Parathyroid adenoma (tissue), 2 donors: ENCODE measurements around the gene PPP1R11.
"Not testable (repeated sequence)": the region's sequence is repeated elsewhere in the genome, so short reads cannot be mapped to it uniquely, and the experiment has no call there.

ENCODE experiments used
- H2AFZ ChIP-seq: fragments of 300-600 bp; sonication (generic); one replicate; pipeline ENCODE4 v1.7.0; 2017; ENCODE audit warnings: antibody characterized with exemption, mild to moderate bottlenecking
- H3K27ac ChIP-seq: fragments of 300-600 bp; sonication (generic); one replicate; pipeline ENCODE4 v1.7.0; 2017
- H3K27me3 ChIP-seq: fragments of 300-600 bp; sonication (generic); one replicate; pipeline ENCODE4 v1.7.0; 2017; ENCODE audit warnings: low read length; ENCODE audit not compliant: control insufficient read depth, insufficient read depth
- H3K36me3 ChIP-seq: fragments of 300-600 bp; sonication (generic); one replicate; pipeline ENCODE4 v1.7.0; 2017; ENCODE audit warnings: low read length; ENCODE audit not compliant: control insufficient read depth, insufficient read depth
- H3K4me1 ChIP-seq: fragments of 300-600 bp; sonication (generic); one replicate; pipeline ENCODE4 v1.7.0; 2017; ENCODE audit warnings: control low read depth
- H3K4me2 ChIP-seq: fragments of 300-600 bp; sonication (generic); one replicate; pipeline ENCODE4 v1.7.0; 2017; ENCODE audit warnings: low read length
- H3K4me3 ChIP-seq: fragments of 300-600 bp; sonication (generic); one replicate; pipeline ENCODE4 v1.7.0; 2017; ENCODE audit warnings: low read depth, low read length
- H3K79me2 ChIP-seq: fragments of 300-600 bp; sonication (generic); one replicate; pipeline ENCODE4 v1.7.0; 2017; ENCODE audit warnings: control low read depth
- H3K9ac ChIP-seq: fragments of 300-600 bp; sonication (generic); one replicate; pipeline ENCODE4 v1.7.0; 2017; ENCODE audit warnings: mild to moderate bottlenecking
- H3K9me3 ChIP-seq: fragments of 300-600 bp; sonication (generic); one replicate; pipeline ENCODE4 v1.7.0; 2017; ENCODE audit warnings: low read length; ENCODE audit not compliant: control insufficient read depth
- CTCF ChIP-seq: fragments of 300-600 bp; sonication (generic); IDR thresholded peaks from one replicate; pipeline ENCODE4 v1.7.0; 2017; ENCODE audit warnings: antibody characterized with exemption, mild to moderate bottlenecking
- donor health status: primary hyperparathyroidism.

PPP1R11 gene

GRCh38 chr6:30025186-30025585, 41.8 kb upstream of the PPP1R11 start:
- Histone ChIP-seq H3K27me3 (no peaks in the 10 kb centered on the region), H3K36me3 (no peaks in the 10 kb centered on the region), H3K4me3 (no peak overlapping the region), H3K27ac (no peak overlapping the region), H3K4me1 (no peaks in the 10 kb centered on the region), H3K9me3 (no peaks in the 10 kb centered on the region), H3K79me2 (no peaks in the 10 kb centered on the region), H3K9ac (no peak overlapping the region), H3K4me2 (no peak overlapping the region), H2AFZ (no peak overlapping the region)
- no peak for TF ChIP-seq CTCF

DNA sequence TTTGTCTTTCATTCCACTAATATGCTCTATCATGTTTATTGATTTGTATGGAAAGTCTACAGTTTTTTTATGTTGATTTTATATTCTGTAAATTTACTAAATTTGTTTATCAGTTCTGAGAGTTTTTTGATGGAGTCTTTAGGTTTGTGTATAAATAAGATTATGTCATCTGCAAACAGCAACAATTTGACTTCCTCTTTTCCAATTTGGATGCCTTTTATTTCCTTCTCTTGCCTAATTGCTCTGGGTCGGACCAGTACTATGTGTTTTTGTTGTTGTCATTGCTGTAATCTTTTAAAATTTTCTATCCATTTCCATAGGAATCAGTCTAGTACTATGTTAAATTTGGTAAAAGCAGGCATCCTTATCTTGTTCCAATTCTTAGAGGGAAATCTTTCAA, 37.4 kb upstream of the PPP1R11 start:
- Histone ChIP-seq H3K27ac (no peak overlapping the region), H3K4me3 (no peak overlapping the region), H3K4me2 (no peak overlapping the region), H3K9me3 (no peaks in the 10 kb centered on the region), H3K36me3 (no peaks in the 10 kb centered on the region), H3K9ac (no peak overlapping the region), H2AFZ (no peak overlapping the region), H3K4me1 (no peaks in the 10 kb centered on the region), H3K27me3 (no peaks in the 10 kb centered on the region), H3K79me2 (no peaks in the 10 kb centered on the region)
- TF ChIP-seq CTCF: no peak

DNA sequence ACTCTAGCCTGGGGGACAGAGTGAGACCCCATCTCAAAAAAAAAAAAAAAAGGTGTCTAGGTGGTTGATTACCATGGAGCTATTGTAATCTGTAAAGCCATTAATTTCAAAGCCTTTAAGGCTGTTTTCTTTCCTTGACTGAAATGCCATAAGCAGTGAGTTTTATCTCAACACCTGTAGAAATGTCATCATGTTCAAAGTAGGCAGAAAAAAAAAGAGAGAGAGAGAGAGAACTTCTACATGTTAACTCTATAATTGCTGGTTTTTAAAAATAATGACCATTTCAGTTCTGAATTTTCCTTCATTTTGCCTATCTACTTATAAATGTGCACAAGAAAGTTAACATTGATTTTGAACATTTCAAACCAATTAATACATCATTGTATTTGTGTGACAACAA, 35.6 kb upstream of the PPP1R11 start:
- Histone ChIP-seq H3K27me3 (no peaks in the 10 kb centered on the region), H3K9me3 (no peaks in the 10 kb centered on the region), H3K4me1 (no peaks in the 10 kb centered on the region), H3K27ac (no peak overlapping the region), H3K4me2 (no peak overlapping the region), H3K36me3 (no peaks in the 10 kb centered on the region), H3K4me3 (no peak overlapping the region), H2AFZ (no peak overlapping the region), H3K79me2 (no peaks in the 10 kb centered on the region), H3K9ac (no peak overlapping the region)
- TF ChIP-seq CTCF: no peak

GRCh38 chr6:30033440-30033839, 33.6 kb upstream of the PPP1R11 start:
- not testable (repeated sequence) for H3K27me3 ChIP-seq, H3K4me3 ChIP-seq, H3K4me1 ChIP-seq, H3K79me2 ChIP-seq, H3K9me3 ChIP-seq, H2AFZ ChIP-seq, H3K9ac ChIP-seq, H3K4me2 ChIP-seq, H3K36me3 ChIP-seq, H3K27ac ChIP-seq

DNA sequence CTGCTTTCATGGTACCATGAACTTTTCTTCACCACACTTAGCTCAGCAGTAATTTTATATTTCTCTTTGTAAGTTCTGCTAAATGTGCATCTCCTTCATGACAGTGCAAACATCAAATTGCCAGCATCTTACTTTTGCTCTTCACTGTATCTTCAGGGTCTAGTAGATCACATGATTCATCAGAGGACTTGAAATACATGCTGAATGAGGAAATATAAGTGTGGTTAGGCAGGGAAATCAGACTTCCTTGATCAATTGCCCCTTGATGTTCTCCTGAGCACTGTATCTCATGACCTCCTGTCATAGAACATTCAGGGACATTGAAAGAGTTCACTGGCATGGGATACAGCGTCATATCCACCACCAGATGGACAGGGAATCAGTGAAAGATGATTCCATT, 31.2 kb upstream of the PPP1R11 start:
- Histone ChIP-seq H3K27ac (no peak overlapping the region), H3K36me3 (no peaks in the 10 kb centered on the region), H2AFZ (no peak overlapping the region), H3K27me3 (no peaks in the 10 kb centered on the region), H3K4me1 (no peaks in the 10 kb centered on the region), H3K9me3 (no peaks in the 10 kb centered on the region), H3K9ac (no peak overlapping the region), H3K4me3 (no peak overlapping the region), H3K4me2 (no peak overlapping the region), H3K79me2 (peaks cover 2% of the 10 kb centered on the region)
- no peak for TF ChIP-seq CTCF
